ENCODE measurements around the gene STARD7. TPM values are rescaled to one million over a fixed set of nuclear protein-coding genes. Genes with fewer than 3 reads are reported as not detected.
"Not testable (repeated sequence)": the region's sequence is repeated elsewhere in the genome, so short reads cannot be mapped to it uniquely, and the experiment has no call there.

The STARD7 gene
- total RNA-seq, 3 donors from 2014 or later = 241 to 281 (median 267) TPM

GRCh38 chr2:96174251-96175144 is 34.1 kb downstream of the STARD7 start:
- Mint-ChIP-seq H3K4me1 (ENCODE audit: low read depth) (peaks cover 14% of the 10 kb centered on the region), H3K27me3 (ENCODE audit: low read depth) (peaks cover 1% of the 10 kb centered on the region), H3K36me3 (ENCODE audit: insufficient read depth) (no peaks in the 10 kb centered on the region), H3K9me3 (no peaks in the 10 kb centered on the region), H3K4me3 (peak overlapping the region; percentile 67)
- DNase-seq (peak; percentile 86), ATAC-seq (peak; percentile 96 to 98)

- DNase-seq = no peak
- no peak for ATAC-seq
- Mint-ChIP-seq H3K36me3 (ENCODE audit: insufficient read depth) (no peaks in the 10 kb centered on the region), H3K9me3 (peaks cover 4% of the 10 kb centered on the region), H3K27me3 (ENCODE audit: low read depth) (peaks cover 1% of the 10 kb centered on the region), H3K4me1 (ENCODE audit: low read depth) (peaks cover 35% of the 10 kb centered on the region), H3K4me3 (no peak overlapping the region)
These were observed 36.8 kb downstream of the STARD7 start for GRCh38 chr2:96171831-96172230.

- Mint-ChIP-seq H3K36me3 (ENCODE audit: insufficient read depth) (no peaks in the 10 kb centered on the region), H3K4me1 (ENCODE audit: low read depth) (peaks cover 39% of the 10 kb centered on the region), H3K27me3 (ENCODE audit: low read depth) (no peaks in the 10 kb centered on the region), H3K4me3 (no peak overlapping the region), H3K9me3 (peaks cover 4% of the 10 kb centered on the region)
- DNase-seq (no peak), ATAC-seq (no peak)
These were observed 38.0 kb downstream of the STARD7 start for GRCh38 chr2:96170626-96171025.

GRCh38 chr2:96169868-96170507 is 38.6 kb downstream of the STARD7 start:
- DNase-seq (no peak), ATAC-seq (no peak)
- Mint-ChIP-seq H3K4me1 (ENCODE audit: low read depth) (peaks cover 40% of the 10 kb centered on the region), H3K4me3 (no peak overlapping the region), H3K9me3 (peaks cover 4% of the 10 kb centered on the region), H3K36me3 (ENCODE audit: insufficient read depth) (no peaks in the 10 kb centered on the region), H3K27me3 (ENCODE audit: low read depth) (no peaks in the 10 kb centered on the region)

GRCh38 chr2:96167407-96168013 is 41.1 kb downstream of the STARD7 start:
- Mint-ChIP-seq H3K4me3 (no peak overlapping the region), H3K27me3 (ENCODE audit: low read depth) (no peaks in the 10 kb centered on the region), H3K36me3 (ENCODE audit: insufficient read depth) (no peaks in the 10 kb centered on the region), H3K4me1 (ENCODE audit: low read depth) (peaks cover 55% of the 10 kb centered on the region), H3K9me3 (peaks cover 4% of the 10 kb centered on the region)
- DNase-seq (no peak), ATAC-seq (no peak)

GRCh38 chr2:96164459-96165184 is 44.0 kb downstream of the STARD7 start:
- Mint-ChIP-seq H3K36me3 (ENCODE audit: insufficient read depth) (no peaks in the 10 kb centered on the region), H3K4me3 (peak overlapping the region; percentile 77), H3K9me3 (peaks cover 10% of the 10 kb centered on the region), H3K27me3 (ENCODE audit: low read depth) (no peaks in the 10 kb centered on the region), H3K4me1 (ENCODE audit: low read depth) (peaks cover 74% of the 10 kb centered on the region)
- ATAC-seq (peak; percentile 82), DNase-seq (peak; percentile 53)

GRCh38 chr2:96163768-96164429 is 44.7 kb downstream of the STARD7 start:
- Mint-ChIP-seq H3K9me3 (peaks cover 6% of the 10 kb centered on the region), H3K4me1 (ENCODE audit: low read depth) (peaks cover 77% of the 10 kb centered on the region), H3K27me3 (ENCODE audit: low read depth) (no peaks in the 10 kb centered on the region), H3K4me3 (peak overlapping the region; percentile 77), H3K36me3 (ENCODE audit: insufficient read depth) (no peaks in the 10 kb centered on the region)
- DNase-seq (peak; percentile 80), ATAC-seq (peak; percentile 51 to 56)

- Mint-ChIP-seq H3K4me1 (ENCODE audit: low read depth) (peaks cover 77% of the 10 kb centered on the region), H3K9me3 (peaks cover 6% of the 10 kb centered on the region), H3K4me3 (peak overlapping the region; percentile 77), H3K27me3 (ENCODE audit: low read depth) (no peaks in the 10 kb centered on the region), H3K36me3 (ENCODE audit: insufficient read depth) (no peaks in the 10 kb centered on the region)
- DNase-seq (no peak), ATAC-seq (no peak)
These were observed 45.2 kb downstream of the STARD7 start for GRCh38 chr2:96163415-96163767.

GRCh38 chr2:96161898-96162297 is 46.7 kb downstream of the STARD7 start:
- H3K27me3 Mint-ChIP-seq (ENCODE audit: low read depth) = no peaks in the 10 kb centered on the region
- ATAC-seq (no peak), DNase-seq (no peak)
- peaks cover 6% of the 10 kb centered on the region for H3K9me3 Mint-ChIP-seq
- H3K4me1 Mint-ChIP-seq (ENCODE audit: low read depth) = peaks cover 80% of the 10 kb centered on the region
- H3K4me3 Mint-ChIP-seq = peak overlapping the region; percentile 11
- no peaks in the 10 kb centered on the region for H3K36me3 Mint-ChIP-seq (ENCODE audit: insufficient read depth)

- H3K9me3 Mint-ChIP-seq; H3K4me3 Mint-ChIP-seq; ATAC-seq; H3K27me3 Mint-ChIP-seq (ENCODE audit: low read depth); H3K36me3 Mint-ChIP-seq (ENCODE audit: insufficient read depth); DNase-seq: not testable (repeated sequence)
- peaks cover 89% of the 10 kb centered on the region for H3K4me1 Mint-ChIP-seq (ENCODE audit: low read depth)
These were observed 48.3 kb downstream of the STARD7 start for GRCh38 chr2:96160366-96160765.

GRCh38 chr2:96159084-96159830 is 49.4 kb downstream of the STARD7 start:
- Mint-ChIP-seq H3K36me3 (ENCODE audit: insufficient read depth) (no peaks in the 10 kb centered on the region), H3K4me3 (peak overlapping the region; percentile 54), H3K9me3 (peaks cover 6% of the 10 kb centered on the region), H3K27me3 (ENCODE audit: low read depth) (no peaks in the 10 kb centered on the region), H3K4me1 (ENCODE audit: low read depth) (peaks cover 80% of the 10 kb centered on the region)
- no peak for ATAC-seq
- DNase-seq = peak; percentile 53

GRCh38 chr2:96158554-96158940 is 50.1 kb downstream of the STARD7 start:
- H3K27me3 Mint-ChIP-seq (ENCODE audit: low read depth) = no peaks in the 10 kb centered on the region
- peak overlapping the region; percentile 54 for H3K4me3 Mint-ChIP-seq
- DNase-seq = no peak
- H3K9me3 Mint-ChIP-seq = peaks cover 6% of the 10 kb centered on the region
- ATAC-seq = no peak
- peaks cover 76% of the 10 kb centered on the region for H3K4me1 Mint-ChIP-seq (ENCODE audit: low read depth)
- no peaks in the 10 kb centered on the region for H3K36me3 Mint-ChIP-seq (ENCODE audit: insufficient read depth)
